D721Med (cell line): ENCODE data around the gene PKP4.
"Not testable (repeated sequence)": the region's sequence is repeated elsewhere in the genome, so short reads cannot be mapped to it uniquely, and the experiment has no call there.

Experiments used
- DNase-seq: peaks from one replicate; pipeline ENCODE4 v3.0.0; 2011; ENCODE audit warnings: low spot score; ENCODE audit not compliant: insufficient read length
- FAIRE-seq: peaks from 2 replicates; lab custom pipeline; 2011; peaks lifted over from hg19 to GRCh38; lab: Jason Lieb, UNC
- TF ChIP-seq, protein P1 (sequence below): IDR thresholded peaks from 2 replicates; pipeline ENCODE4 v1.5.1; 2012; ENCODE audit warnings: mild to moderate bottlenecking, control low read depth; ENCODE audit not compliant: insufficient read depth; ENCODE audit errors: missing control alignments

PKP4 gene

GRCh38 chr2:158689391-158689790, 232.6 kb downstream of the PKP4 start:
- TF ChIP-seq, protein P1, sequence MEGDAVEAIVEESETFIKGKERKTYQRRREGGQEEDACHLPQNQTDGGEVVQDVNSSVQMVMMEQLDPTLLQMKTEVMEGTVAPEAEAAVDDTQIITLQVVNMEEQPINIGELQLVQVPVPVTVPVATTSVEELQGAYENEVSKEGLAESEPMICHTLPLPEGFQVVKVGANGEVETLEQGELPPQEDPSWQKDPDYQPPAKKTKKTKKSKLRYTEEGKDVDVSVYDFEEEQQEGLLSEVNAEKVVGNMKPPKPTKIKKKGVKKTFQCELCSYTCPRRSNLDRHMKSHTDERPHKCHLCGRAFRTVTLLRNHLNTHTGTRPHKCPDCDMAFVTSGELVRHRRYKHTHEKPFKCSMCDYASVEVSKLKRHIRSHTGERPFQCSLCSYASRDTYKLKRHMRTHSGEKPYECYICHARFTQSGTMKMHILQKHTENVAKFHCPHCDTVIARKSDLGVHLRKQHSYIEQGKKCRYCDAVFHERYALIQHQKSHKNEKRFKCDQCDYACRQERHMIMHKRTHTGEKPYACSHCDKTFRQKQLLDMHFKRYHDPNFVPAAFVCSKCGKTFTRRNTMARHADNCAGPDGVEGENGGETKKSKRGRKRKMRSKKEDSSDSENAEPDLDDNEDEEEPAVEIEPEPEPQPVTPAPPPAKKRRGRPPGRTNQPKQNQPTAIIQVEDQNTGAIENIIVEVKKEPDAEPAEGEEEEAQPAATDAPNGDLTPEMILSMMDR, result no peak
- FAIRE-seq (no peak), DNase-seq (no peak)

- TF ChIP-seq, protein P1, result no peak
- FAIRE-seq (no peak), DNase-seq (no peak)
Observed at GRCh38 chr2:158690823-158691222, 234.1 kb downstream of the PKP4 start.

DNA sequence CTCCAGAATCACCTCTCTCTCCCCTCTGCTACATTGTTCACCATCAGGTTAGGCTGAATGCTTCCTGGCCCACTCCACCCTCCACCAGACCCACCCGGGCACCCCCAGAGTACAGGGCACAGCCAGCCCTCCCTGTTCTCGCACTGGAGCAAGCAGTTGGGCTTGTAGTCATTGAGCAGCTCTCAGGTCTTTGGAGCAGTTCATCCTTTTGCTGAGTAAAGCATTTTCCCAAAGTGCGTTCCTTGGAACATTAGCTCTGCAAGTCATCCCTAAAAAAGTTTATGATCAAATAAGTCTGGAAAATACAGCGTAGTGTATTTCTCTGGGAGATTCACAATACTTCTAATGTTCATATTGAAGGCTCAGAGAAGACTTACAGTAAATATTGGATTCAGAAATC, 234.9 kb downstream of the PKP4 start:
- no peak for FAIRE-seq
- TF ChIP-seq, protein P1, result no peak

GRCh38 chr2:158692372-158693103, 235.8 kb downstream of the PKP4 start:
- TF ChIP-seq, protein P1, result no peak
- no peak for DNase-seq
- no peak for FAIRE-seq

More for the DNA sequence above, 234.9 kb downstream of the PKP4 start:
- no peak for DNase-seq

DNA sequence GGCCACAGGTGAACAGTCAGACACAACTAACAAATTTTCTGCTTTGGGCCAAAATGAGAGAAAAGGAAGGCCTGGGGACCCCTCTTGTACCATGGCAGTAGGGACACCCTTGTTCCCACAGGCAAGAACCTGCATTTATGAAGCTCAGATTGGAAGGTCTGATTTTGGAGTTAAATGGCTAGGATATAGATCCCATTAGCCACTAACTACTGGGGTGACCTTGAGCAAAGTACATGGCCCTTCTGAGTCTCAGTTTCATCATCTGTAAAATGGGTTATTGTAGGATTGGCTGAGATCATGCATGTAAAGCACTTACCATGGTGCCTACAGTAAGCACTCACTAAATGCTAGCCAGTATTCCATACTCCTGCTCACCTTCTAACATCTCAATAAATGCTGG, 236.7 kb downstream of the PKP4 start:
- TF ChIP-seq, protein P1, result no peak
- FAIRE-seq (no peak), DNase-seq (no peak)

DNA sequence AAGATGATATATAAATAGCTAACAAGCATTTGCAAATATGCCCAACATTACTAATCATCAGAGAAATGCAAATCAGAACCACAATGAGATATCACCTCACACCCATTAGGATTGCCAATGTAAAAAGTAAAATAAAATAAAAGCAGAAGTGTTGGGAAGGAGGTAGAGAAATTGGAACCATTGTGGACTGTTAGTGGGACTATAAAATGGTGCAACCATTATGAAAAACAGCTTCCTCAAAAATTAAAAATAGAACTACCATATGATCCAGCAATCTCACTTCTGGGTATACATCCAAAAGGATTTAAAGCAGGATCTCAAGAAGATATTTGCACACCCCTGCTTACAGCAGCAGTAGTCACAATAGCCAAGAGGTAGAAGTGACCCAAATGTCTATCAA, 238.6 kb downstream of the PKP4 start:
- FAIRE-seq, result no peak
- DNase-seq, result no peak
- TF ChIP-seq, protein P1, result no peak

- not testable (repeated sequence) for DNase-seq, FAIRE-seq
Observed at GRCh38 chr2:158695744-158696143, 239.0 kb downstream of the PKP4 start.
